Measurements from ENCODE around the gene ZNF415. TPM values are rescaled to one million over a fixed set of nuclear protein-coding genes. Genes with fewer than 3 reads are reported as not detected.
"Not testable (repeated sequence)": the region's sequence is repeated elsewhere in the genome, so short reads cannot be mapped to it uniquely, and the experiment has no call there.

ZNF415 gene
- polyA plus RNA-seq, 12 donors, result 8.3 to 19.9 (median 13.0) TPM; not detected in 1

DNA sequence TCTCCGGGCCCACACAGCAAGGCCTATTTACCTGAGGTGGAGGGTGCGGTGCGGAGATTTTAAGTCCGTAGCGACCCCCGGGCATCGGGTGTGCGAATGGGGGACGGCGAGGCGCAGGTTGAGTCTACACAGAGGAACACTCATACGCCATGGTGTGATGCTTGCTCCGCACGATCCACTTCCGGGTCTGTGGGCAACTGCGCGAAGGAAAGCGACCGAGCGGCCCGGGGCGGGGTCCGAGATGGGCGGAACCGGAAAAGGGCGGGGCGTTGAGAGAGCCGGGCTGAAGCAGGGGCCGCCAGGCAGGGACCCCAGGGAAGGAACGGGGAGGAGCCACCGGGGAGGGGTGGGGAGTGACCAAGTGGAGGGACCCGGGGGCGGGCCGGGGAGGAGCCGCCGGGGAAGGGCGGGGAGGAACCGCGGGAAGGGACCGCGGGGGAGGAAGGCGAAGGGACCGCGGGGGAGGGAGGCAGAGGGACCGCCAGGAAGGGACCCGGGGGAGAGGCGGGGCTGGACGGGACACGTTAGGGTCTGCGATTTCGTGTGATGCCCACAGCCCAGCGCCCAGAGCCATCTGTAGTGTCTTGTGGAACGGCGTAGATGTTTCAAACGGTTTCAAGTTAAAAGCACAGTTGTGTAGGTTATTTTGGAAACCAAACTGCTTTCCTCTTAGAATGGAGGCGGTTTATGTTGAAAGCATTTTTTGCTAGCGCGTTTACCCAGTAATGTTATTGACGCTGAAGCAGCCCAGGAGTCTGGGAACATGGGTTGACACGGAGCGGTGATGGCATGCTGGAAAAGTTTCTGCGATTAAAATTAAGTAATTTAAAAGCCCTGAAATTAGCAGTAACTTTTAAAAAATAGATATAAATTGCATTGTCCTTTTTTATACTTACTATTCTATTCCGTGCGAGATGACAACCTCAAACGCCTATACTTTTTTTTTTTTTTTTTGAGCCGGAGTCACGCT, 29.2 kb downstream of the ZNF415 start, which contains the start of gene ZNF160:
Gene ZNF160, minus strand, starts transcription at position 189 of the 970 bp plus-strand sequence. CDS start 17,146 bp downstream, outside the sequence.
- peak; percentile 99 for DNase-seq

DNA sequence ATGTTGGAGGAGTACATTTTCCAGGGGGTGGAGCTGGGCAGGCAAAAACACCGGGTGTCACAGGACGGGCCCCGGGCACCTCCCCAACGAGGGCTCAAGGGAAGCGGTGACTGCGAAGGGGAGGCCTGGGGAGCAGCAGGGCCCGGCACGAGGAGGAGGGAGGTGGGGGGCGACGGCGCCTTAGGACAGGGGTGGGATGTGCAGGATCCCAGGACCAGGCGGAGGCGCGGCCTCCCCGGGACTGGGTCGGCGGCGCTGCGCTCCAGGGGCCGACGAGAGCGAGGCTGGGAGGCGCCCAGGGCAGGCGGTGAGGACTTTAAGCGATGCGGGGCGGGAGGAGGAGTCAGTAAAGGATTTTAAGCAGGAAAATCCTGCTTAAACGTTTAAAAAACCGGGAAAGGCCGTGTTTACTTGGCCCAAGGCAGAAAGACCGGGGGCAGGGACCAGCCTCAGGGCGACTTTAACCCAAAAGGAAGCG, 29.9 kb downstream of the ZNF415 start:
- DNase-seq, result no peak

GRCh38 chr19:53102206-53102755, 30.4 kb downstream of the ZNF415 start:
- DNase-seq, result peak; percentile 15

GRCh38 chr19:53101518-53101917, 31.2 kb downstream of the ZNF415 start:
- no peak for DNase-seq

DNA sequence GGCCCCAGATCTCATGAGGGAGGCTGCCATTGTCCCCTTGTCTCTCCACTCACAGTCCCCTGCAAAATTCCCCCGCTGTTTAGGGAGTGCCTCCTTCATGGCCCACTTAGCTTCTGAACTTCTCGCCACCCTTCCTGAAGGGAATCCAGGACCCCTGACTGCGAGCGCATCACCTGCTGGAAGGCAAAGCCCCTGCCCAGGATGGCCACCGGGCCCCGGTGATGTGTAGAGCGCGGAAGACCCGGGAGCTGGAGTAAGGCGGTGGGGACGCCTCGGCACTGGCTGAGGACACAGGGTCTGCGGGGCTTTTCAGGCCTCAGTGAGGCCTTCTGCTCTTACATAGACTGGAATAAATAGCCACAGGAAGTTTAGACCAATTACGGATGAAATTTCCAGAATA, 34.1 kb downstream of the ZNF415 start:
- DNase-seq, result not testable (repeated sequence)

- DNase-seq, result not testable (repeated sequence)
Observed at GRCh38 chr19:53096982-53097690, 35.6 kb downstream of the ZNF415 start.

GRCh38 chr19:53096579-53096978, 36.1 kb downstream of the ZNF415 start:
- DNase-seq, result not testable (repeated sequence)

GRCh38 chr19:53094754-53095575, 37.7 kb downstream of the ZNF415 start:
- no peak for DNase-seq

DNA sequence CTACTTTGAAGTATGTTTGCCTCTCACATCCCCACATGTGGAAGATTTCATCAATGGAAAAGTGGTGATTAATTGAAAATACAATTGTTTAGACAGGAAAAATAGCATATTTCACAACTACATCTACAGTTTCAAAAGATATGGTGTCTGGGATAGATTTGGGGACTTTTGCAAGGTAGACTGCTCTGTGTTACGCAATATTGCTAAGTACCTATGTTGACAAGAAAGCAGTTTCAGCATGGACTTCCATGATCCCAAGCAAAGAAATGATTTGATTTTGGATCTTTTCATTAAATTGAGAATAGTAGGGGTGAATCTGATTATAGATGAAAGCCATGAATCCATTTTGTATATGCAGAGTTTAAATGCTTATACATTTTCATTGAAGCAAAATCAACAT, 40.0 kb downstream of the ZNF415 start:
- DNase-seq, result no peak

DNA sequence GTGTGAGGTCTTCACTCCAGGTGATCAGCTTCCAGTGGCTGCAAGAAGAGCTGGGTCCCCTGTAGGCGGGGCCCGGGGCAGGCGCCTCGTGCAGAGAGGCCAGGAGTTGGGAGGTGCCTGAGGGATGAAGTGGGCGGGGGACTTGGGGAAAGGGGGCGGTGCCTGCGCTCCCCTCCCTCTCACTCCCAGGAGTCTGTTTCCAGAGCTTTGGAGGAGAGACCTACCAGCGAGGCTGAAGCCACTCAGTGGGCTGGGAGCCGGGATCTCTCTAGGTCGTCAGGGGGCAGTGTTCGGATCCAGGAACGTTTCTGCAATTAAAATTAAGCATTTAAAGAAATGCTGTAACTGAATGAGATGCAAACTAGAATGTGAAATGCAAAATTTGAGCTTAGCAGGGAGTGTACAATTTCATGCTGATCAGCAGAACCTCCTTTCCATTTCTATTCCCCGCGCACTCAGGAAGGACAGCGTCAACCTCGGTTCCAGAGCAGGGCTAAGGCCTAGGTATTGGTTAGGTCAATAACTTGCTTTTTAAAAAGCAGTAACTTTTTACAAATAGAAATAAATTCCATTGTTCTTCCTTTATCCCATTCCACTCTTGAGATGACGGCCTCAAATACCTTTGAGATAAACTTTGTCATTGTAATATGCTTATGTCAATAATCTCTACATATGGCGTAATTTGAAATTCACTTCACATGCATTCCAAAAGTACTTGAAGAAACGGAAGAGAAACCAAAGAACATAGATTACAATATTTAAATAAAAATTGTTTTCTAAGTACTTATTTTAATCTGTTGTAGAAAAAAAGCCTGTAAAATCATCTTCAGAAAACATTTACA, 41.1 kb downstream of the ZNF415 start:
- no peak for DNase-seq

DNA sequence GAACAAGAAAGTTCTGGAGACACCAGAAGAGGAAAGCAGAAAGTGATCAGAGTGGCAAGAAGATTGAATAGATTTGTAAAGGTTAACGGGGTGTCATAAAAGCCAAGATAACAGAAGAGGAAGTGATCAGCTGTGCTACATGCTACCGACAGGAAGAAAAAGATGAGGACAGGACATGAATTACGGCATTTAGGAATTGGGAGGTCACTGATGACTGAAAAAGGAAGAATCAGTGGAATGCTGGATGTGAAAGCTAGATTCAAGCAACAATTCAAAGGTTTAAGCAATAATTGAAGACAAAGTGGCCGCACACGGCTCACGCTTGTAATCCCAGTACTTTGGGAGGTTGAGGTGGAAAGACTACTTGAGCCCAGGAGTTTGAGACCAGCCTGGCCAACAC, 44.6 kb downstream of the ZNF415 start:
- no peak for DNase-seq

- peak; percentile 31 for DNase-seq
Observed at GRCh38 chr19:53086949-53087348, 45.8 kb downstream of the ZNF415 start.

DNA sequence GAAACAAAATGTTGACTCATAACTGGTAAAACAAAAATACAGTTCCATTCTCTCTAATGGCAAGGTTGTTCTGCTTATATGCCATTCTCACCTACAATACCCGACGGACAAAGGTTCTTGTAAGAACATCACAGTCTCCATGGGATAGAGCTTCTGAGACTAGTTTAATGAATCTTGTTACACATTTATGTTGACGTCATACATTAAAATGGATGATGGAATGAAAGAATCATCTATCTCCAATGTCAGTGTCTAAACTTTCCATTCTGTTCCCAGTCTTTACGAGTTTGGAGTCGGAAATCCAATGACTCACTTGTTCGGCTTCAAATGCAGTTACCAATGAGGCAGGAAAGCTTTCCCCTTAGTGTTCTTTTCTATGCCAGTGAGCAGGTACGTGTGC, 47.2 kb downstream of the ZNF415 start:
- DNase-seq, result no peak

DNA sequence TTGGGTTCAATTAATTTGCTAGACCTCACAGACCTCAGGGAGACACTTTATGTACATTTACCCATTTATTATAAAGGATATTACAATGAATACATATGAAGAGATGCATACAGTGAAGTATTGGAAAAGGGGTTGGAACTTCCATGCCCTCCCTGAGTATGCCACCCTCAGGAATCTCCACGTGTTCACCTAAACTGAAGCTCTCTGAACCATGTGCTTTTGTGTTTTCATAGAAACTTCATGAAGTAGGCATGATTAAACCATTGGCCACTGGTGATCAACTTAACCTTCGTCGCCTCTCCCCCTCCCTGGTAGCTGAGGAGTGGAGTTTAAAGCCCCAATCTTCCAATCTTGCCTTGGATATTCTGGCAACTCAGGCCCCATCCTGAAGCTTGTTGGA, 49.8 kb downstream of the ZNF415 start:
- no peak for DNase-seq

DNA sequence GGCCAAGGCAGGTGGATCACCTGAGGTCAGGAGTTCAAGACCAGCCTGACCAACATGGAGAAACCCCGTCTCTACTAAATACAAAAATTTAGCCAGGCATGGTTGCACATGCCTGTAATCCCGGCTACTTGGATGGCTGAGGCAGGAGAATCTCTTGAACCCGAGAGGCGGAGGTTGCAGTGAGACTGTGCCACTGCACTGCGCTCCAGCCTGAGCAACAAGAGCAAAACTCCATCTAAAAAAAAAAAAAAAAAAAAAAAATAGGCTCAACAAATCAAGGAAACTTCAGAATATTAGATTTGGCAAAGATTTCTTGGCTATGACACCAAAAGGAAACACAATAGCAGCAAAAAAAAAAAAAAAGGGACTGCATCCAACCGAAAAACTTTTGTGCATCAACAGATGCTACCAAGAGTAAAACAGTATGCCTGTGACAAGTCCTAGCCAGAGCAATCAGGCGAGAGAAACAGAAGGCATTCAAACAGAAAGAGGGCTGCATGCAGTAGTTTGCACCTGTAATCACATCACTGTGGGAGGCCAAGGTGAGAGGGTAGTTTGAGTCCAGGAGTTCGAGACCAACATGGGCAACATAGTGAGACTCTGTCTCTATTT, 53.3 kb downstream of the ZNF415 start:
- no peak for DNase-seq

GRCh38 chr19:53078668-53079067, 54.0 kb downstream of the ZNF415 start:
- DNase-seq, result no peak

DNA sequence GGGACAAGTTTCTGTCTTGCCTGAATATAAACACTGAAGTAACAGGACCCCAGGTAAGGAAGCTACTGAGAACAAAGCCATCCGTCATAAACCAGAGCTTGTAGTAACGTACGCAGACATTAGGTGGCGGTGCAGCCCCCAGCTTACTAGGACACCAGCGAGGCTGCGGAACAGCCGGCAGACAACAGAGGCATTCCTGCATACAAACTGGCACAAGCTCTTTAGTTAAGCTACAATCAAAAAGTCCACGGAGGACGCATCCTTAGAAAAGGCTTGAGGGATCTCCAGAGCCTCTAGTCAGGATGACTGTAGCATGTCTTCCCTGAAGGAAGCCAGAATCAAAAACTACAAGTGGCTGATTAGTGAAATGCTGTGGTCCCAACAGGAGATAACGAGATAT, 55.7 kb downstream of the ZNF415 start:
- peak; percentile 35 for DNase-seq

GRCh38 chr19:53068834-53069233, 63.9 kb downstream of the ZNF415 start:
- DNase-seq, result no peak

GRCh38 chr19:53068199-53068598, 64.5 kb downstream of the ZNF415 start:
- DNase-seq, result no peak
